ENCODE data around the gene RRM1.

Gene RRM1

DNA sequence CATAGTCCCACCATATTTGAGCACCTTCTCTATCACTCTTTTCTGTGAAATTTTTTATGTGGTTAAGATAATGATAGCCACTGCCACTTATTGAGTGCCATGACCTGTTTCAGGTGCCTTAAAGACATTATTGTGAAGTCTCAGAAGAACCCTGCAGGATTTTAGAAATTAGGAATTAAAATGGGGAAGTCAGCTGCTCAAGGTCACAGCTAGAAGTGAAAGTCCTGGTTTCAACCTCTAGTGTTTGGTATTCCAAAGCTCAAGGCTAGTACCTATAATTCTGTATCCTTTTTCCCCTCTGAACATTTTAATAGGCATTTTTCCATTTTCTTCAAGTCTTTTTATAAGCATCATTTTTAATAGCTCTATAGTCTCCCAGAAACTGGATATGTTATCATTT lies 9.0 kb upstream of the RRM1 start:
- H3K4me1 ChIP-seq (ENCODE audit: control insufficient read depth, insufficient read depth, low read length), result peaks cover 18% of the 10 kb centered on the region
- H3K36me3 ChIP-seq (ENCODE audit: control insufficient read depth, insufficient read depth, low read length), result peaks cover 4% of the 10 kb centered on the region
- H3K4me3 ChIP-seq (ENCODE audit: low read length), result no peak overlapping the region
- H3K27me3 ChIP-seq (ENCODE audit: control insufficient read depth, insufficient read depth, low read length), result no peaks in the 10 kb centered on the region
- H3K9ac ChIP-seq (ENCODE audit: low read length), result no peak overlapping the region
- no peaks in the 10 kb centered on the region for H3K9me3 ChIP-seq (ENCODE audit: control insufficient read depth, low read length)

DNA sequence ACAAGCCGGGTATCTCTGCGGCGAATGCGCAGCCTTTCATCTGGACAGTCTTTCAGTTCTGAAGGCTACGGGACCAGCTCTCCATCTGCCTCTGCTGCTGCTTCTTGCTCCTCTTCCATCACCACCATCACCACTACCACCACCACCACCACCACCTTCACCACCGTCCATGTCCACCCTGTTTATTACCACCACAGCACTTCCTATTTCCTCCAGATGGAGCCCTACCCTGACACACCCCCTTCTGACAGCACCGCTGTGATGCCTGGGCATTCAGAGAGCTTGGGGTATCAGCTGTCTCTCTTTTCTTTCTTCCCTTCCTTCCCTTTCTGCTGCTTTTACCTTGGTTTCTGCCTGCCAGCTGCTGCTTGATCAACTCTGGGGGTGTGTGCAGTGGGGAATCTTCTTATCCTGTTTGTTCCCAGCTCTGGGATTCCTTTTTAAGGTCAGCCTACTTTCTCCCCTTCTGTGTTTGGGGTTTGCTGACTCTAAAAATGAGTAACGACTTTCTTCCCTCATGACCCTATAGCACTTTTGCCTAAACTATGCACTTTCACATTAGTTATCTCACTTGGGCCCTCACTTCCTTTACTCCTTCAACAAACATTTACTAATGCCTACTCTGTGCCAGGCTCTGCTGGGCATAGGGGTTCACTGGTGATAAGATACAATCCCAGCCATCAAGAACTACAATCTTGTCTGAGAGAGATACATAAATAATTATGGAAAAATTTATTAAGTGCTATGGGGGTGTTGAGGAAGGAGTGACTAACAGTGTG lies 7.8 kb upstream of the RRM1 start:
- no peak overlapping the region for H3K9ac ChIP-seq (ENCODE audit: low read length)
- no peaks in the 10 kb centered on the region for H3K9me3 ChIP-seq (ENCODE audit: control insufficient read depth, low read length)
- no peaks in the 10 kb centered on the region for H3K27me3 ChIP-seq (ENCODE audit: control insufficient read depth, insufficient read depth, low read length)
- H3K4me3 ChIP-seq (ENCODE audit: low read length), result no peak overlapping the region
- peaks cover 4% of the 10 kb centered on the region for H3K36me3 ChIP-seq (ENCODE audit: control insufficient read depth, insufficient read depth, low read length)
- peaks cover 18% of the 10 kb centered on the region for H3K4me1 ChIP-seq (ENCODE audit: control insufficient read depth, insufficient read depth, low read length)

DNA sequence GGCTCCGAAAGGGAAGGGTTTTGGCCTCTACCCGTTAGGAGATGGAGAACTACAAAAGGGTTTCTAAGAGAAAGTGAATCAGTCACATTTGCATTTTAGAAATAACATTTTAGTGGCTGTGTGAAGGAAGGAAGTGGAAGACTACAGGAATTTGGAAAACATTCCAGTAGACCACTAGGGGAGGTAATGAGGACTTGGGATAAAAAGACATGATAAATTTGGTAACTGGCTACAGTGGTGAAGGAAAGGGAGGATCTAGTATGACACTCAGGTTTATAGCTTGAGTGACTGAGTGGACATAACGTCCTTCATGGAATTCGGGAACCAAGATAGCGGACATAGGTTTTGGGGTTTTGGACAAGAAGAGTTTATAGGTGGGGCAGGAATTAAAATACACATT lies 7.0 kb upstream of the RRM1 start:
- Histone ChIP-seq H3K9ac (ENCODE audit: low read length) (no peak overlapping the region), H3K4me3 (ENCODE audit: low read length) (no peak overlapping the region), H3K4me1 (ENCODE audit: control insufficient read depth, insufficient read depth, low read length) (peaks cover 18% of the 10 kb centered on the region), H3K36me3 (ENCODE audit: control insufficient read depth, insufficient read depth, low read length) (peaks cover 4% of the 10 kb centered on the region), H3K27me3 (ENCODE audit: control insufficient read depth, insufficient read depth, low read length) (no peaks in the 10 kb centered on the region), H3K9me3 (ENCODE audit: control insufficient read depth, low read length) (no peaks in the 10 kb centered on the region)

DNA sequence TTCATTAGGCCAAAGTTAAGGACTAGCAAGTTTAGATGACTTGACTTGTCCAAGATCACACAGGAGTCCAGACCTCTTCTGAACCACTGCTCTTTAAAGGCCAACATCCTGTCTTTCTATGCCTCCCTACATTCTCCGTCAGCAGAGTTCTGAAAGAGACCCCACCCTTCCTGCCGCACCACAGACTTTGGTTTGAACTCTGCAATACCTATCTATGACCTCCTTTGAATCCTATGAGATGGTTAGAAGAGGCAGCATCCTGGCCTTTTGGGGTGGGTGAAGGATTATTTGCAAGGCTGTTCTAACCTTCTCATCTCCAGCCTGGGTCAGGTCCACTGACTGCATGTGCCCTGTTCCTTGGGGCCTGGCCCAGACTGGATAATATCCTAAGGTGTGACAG lies 4.3 kb upstream of the RRM1 start:
- H3K27me3 ChIP-seq (ENCODE audit: control insufficient read depth, insufficient read depth, low read length), result no peaks in the 10 kb centered on the region
- H3K4me1 ChIP-seq (ENCODE audit: control insufficient read depth, insufficient read depth, low read length), result peaks cover 24% of the 10 kb centered on the region
- H3K4me3 ChIP-seq (ENCODE audit: low read length), result no peak overlapping the region
- H3K9ac ChIP-seq (ENCODE audit: low read length), result no peak overlapping the region
- no peaks in the 10 kb centered on the region for H3K9me3 ChIP-seq (ENCODE audit: control insufficient read depth, low read length)
- H3K36me3 ChIP-seq (ENCODE audit: control insufficient read depth, insufficient read depth, low read length), result peaks cover 4% of the 10 kb centered on the region

DNA sequence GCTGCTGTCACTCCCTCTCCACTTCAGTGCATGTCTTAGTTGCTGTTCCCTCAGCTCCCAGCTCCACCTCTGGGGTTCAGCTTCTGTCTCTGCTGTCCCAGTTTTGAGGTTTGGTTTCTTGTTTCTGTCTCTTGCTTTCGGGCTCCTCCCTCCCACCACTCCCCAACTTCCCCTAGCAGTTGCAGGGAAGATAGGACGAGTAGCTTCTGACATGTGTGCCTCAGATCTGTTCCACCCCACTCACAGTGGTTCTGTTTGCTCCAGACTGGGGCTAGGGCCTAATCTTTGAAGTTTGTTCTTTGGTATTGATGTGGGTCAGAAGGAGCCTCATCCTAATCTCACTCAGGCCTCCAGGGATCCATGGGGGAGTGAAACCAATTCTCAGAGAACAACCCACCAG lies 2.6 kb upstream of the RRM1 start:
- H3K4me1 ChIP-seq (ENCODE audit: control insufficient read depth, insufficient read depth, low read length), result peaks cover 23% of the 10 kb centered on the region
- no peaks in the 10 kb centered on the region for H3K27me3 ChIP-seq (ENCODE audit: control insufficient read depth, insufficient read depth, low read length)
- H3K9me3 ChIP-seq (ENCODE audit: control insufficient read depth, low read length), result no peaks in the 10 kb centered on the region
- H3K36me3 ChIP-seq (ENCODE audit: control insufficient read depth, insufficient read depth, low read length), result peaks cover 4% of the 10 kb centered on the region
- H3K4me3 ChIP-seq (ENCODE audit: low read length), result no peak overlapping the region
- H3K9ac ChIP-seq (ENCODE audit: low read length), result no peak overlapping the region

DNA sequence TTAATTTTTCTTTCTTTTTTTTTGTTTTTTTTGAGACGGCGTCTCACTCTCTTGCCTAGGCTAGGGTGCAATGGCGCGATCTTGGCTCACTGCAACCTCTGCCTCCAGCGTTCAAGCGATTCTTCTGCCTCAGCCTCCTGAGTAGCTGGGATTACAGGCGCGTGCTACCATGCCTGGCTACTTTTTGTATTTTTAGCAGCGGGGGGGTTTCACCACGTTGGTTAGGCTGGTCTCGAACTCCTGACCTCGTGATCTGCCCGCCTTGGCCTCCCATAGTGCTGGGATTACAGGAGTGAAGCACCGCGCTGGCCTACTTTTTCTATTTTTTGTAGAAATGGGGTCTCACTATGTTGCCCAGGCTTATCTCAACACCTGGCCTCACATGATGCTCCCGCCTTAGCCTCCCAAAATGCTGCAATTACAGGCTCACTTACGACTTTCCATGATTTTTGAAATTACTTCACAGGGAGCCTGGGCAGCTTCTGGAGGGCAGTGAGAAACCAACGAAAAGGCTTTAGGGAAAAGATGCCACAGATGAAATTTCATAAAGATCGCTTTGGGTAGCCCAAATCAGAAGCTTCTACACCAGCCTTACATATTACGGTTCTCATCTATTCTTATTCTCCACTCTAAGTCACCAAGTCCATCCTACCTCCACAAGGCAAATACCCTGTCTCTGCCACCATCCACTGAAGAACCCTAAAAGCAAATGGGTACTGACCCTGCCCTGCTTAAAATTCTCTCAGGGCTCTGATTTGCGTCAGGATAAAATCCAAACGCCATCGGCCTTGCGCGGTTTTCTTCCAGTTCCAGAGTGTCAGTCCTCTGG lies 866 bp upstream of the RRM1 start:
- peaks cover 4% of the 10 kb centered on the region for H3K36me3 ChIP-seq (ENCODE audit: control insufficient read depth, insufficient read depth, low read length)
- peak overlapping the region; percentile 97 for H3K9ac ChIP-seq (ENCODE audit: low read length)
- peaks cover 17% of the 10 kb centered on the region for H3K4me1 ChIP-seq (ENCODE audit: control insufficient read depth, insufficient read depth, low read length)
- H3K27me3 ChIP-seq (ENCODE audit: control insufficient read depth, insufficient read depth, low read length), result no peaks in the 10 kb centered on the region
- peak overlapping the region; percentile 89 for H3K4me3 ChIP-seq (ENCODE audit: low read length)
- H3K9me3 ChIP-seq (ENCODE audit: control insufficient read depth, low read length), result no peaks in the 10 kb centered on the region

DNA sequence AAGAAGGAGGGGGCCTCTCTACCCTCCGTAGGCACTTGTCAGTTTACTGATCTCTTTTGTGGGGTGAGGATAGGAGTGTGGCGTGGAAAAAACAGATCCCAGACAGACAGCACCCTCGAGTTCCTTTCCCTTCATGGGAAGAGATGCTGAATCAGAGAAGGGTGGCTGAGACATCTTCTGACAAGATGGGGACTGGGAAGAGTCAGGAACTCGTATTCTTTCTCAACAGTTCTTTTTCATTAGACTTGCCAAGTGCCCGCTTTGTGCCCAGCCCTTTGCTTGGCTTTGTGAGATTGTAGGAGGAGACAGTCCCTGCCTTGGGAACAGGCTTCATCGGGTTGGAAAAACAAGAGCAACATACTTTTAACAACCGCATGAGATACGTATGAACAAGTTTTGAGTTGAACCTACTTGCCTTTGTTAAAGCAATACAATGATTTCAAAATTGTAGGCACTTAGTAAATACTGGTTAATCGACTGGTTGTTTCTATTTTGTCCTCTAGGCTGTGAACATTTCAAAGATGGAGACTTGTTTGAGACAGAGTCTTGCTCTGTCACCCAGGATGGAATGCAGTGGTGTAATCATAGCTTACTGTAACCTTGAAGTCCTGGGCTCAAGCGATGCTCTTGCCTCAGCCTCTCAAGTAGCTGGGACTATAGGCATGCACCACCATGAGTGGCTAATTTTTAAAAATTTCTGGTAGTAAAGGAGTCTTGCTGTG lies 1.1 kb downstream of the RRM1 start:
- Histone ChIP-seq H3K36me3 (ENCODE audit: control insufficient read depth, insufficient read depth, low read length) (no peaks in the 10 kb centered on the region), H3K9ac (ENCODE audit: low read length) (peak overlapping the region; percentile 97), H3K4me3 (ENCODE audit: low read length) (peak overlapping the region; percentile 89), H3K4me1 (ENCODE audit: control insufficient read depth, insufficient read depth, low read length) (peaks cover 17% of the 10 kb centered on the region), H3K27me3 (ENCODE audit: control insufficient read depth, insufficient read depth, low read length) (no peaks in the 10 kb centered on the region), H3K9me3 (ENCODE audit: control insufficient read depth, low read length) (no peaks in the 10 kb centered on the region)

DNA sequence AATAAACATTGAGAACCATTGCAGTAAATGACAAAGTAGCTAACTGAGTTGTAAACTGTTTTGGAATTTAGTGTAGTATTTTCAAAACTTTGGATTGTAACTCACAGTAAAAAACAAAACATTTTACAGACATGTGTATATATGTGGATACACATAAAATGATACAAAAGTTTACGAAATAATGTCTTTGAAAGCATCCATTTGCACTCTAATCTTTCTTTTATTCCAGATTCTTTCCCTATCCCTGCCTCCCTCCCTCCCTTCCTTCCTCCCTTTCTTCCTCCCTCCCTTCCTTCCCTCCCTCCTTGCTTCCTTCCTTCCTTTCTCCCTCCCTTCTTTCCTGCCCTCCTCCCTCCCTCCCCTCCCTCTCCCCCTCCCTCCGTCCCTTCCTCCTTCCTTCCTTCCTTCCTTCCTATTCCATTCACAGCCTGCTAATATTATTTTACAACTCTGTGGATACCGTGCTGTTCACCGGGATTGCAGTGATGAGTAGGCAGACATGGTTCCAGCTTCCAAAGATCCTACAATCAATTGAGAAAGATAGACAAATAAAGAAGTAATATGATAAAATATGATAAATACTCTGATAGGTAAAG lies 3.5 kb downstream of the RRM1 start:
- Histone ChIP-seq H3K9ac (ENCODE audit: low read length) (no peak overlapping the region), H3K4me1 (ENCODE audit: control insufficient read depth, insufficient read depth, low read length) (peaks cover 17% of the 10 kb centered on the region), H3K36me3 (ENCODE audit: control insufficient read depth, insufficient read depth, low read length) (no peaks in the 10 kb centered on the region), H3K4me3 (ENCODE audit: low read length) (no peak overlapping the region), H3K27me3 (ENCODE audit: control insufficient read depth, insufficient read depth, low read length) (no peaks in the 10 kb centered on the region), H3K9me3 (ENCODE audit: control insufficient read depth, low read length) (no peaks in the 10 kb centered on the region)

DNA sequence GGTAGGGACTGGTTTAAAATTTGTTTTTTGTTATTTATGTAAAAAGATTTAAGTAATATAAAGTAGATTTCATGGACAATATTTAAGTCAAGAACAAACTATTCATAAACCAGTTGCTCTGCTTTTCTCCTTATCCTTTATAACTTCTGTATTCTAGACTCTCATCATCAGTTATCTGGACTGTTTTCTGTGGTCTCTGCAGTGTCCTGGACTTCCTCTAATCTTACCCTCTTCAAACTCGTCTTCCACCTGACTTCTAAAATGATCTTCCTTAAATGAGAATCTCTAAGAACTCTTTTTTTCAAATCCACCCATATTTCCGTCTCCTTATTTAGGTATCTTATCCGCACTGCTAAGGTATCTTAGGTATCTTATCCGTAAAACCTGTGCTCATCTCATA lies 8.1 kb downstream of the RRM1 start:
- H3K4me1 ChIP-seq (ENCODE audit: control insufficient read depth, insufficient read depth, low read length), result no peaks in the 10 kb centered on the region
- H3K36me3 ChIP-seq (ENCODE audit: control insufficient read depth, insufficient read depth, low read length), result peaks cover 4% of the 10 kb centered on the region
- H3K9me3 ChIP-seq (ENCODE audit: control insufficient read depth, low read length), result no peaks in the 10 kb centered on the region
- H3K9ac ChIP-seq (ENCODE audit: low read length), result no peak overlapping the region
- no peak overlapping the region for H3K4me3 ChIP-seq (ENCODE audit: low read length)
- no peaks in the 10 kb centered on the region for H3K27me3 ChIP-seq (ENCODE audit: control insufficient read depth, insufficient read depth, low read length)

DNA sequence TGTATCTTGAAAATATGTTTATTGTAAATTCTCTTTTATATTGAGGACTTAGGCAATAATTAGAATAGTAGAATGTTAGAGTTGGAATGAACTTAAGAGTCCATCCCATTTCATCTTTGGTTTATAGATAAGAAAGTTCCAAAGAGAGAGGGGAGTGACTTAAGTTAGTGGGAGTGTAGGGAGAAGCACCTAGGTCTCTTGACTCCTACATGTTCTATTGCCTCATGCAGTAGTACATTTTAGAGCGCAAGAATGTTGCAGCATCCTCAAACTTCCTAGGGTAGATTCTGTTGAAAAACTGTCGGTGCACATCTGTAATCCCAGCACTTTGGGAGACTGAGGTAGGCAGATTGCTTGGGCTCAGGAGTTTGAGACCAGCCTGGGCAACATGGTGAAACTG lies 8.7 kb downstream of the RRM1 start:
- no peaks in the 10 kb centered on the region for H3K9me3 ChIP-seq (ENCODE audit: control insufficient read depth, low read length)
- peaks cover 3% of the 10 kb centered on the region for H3K4me1 ChIP-seq (ENCODE audit: control insufficient read depth, insufficient read depth, low read length)
- H3K27me3 ChIP-seq (ENCODE audit: control insufficient read depth, insufficient read depth, low read length), result no peaks in the 10 kb centered on the region
- peaks cover 4% of the 10 kb centered on the region for H3K36me3 ChIP-seq (ENCODE audit: control insufficient read depth, insufficient read depth, low read length)
- no peak overlapping the region for H3K9ac ChIP-seq (ENCODE audit: low read length)
- no peak overlapping the region for H3K4me3 ChIP-seq (ENCODE audit: low read length)

DNA sequence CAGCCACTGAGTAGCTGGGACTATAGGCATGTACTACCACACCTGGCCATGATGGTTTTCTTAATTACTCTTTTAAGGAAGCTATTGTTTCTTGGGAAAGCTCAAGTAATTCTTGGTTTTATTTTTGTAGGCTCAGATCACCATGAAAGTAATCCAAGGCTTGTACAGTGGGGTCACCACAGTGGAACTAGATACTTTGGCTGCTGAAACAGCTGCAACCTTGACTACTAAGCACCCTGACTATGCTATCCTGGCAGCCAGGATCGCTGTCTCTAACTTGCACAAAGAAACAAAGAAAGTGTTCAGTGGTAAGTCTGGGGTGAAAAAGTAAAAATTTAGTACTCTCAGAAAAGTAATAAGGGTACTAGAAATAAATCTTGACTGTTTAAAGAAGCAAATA lies 11.3 kb downstream of the RRM1 start:
- H3K27me3 ChIP-seq (ENCODE audit: control insufficient read depth, insufficient read depth, low read length), result no peaks in the 10 kb centered on the region
- peaks cover 4% of the 10 kb centered on the region for H3K36me3 ChIP-seq (ENCODE audit: control insufficient read depth, insufficient read depth, low read length)
- no peak overlapping the region for H3K9ac ChIP-seq (ENCODE audit: low read length)
- no peak overlapping the region for H3K4me3 ChIP-seq (ENCODE audit: low read length)
- peaks cover 3% of the 10 kb centered on the region for H3K4me1 ChIP-seq (ENCODE audit: control insufficient read depth, insufficient read depth, low read length)
- no peaks in the 10 kb centered on the region for H3K9me3 ChIP-seq (ENCODE audit: control insufficient read depth, low read length)

Measured in mucosa of stomach (tissue), 1 donor.